Measurements from ENCODE around the gene RAB31.
A peak's percentile ranks its signal among the peaks of the same experiment; 100 is the strongest.
"Not testable (repeated sequence)": the region's sequence is repeated elsewhere in the genome, so short reads cannot be mapped to it uniquely, and the experiment has no call there.

Gene RAB31

DNA sequence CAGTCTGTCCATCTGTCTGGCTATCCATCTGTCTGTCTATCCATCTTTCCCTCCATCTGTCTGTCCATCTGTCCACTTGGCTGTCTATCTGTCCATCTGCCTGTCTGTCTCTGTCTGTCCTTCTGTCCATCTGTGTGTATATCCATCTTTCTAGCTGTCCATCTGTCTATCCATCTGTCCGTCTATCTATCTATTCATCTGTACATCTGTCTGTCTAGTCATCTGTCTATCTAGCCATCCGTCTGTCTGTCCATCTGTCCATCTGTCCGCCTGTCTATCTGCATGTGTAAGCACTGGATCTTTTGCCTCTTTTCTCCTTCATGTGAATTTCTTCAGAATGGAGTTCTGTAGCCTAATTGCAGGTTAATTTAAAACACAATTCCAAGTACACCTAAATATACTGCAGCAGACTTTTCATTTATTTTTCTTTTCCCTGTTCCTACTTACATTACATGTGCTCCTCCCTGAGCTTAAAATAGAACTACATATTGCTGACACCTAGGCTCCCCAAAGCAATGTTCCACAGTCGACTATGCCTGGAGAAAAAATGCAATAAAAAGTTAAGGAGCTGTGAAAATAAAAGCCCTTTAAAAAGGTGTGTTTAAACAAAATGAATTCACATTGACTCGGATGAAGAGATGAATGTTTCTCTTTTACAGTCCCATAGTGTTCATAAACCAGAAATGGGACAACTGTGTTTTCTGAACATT is 140.2 kb downstream of the RAB31 start:
- DNase-seq = no peak

DNA sequence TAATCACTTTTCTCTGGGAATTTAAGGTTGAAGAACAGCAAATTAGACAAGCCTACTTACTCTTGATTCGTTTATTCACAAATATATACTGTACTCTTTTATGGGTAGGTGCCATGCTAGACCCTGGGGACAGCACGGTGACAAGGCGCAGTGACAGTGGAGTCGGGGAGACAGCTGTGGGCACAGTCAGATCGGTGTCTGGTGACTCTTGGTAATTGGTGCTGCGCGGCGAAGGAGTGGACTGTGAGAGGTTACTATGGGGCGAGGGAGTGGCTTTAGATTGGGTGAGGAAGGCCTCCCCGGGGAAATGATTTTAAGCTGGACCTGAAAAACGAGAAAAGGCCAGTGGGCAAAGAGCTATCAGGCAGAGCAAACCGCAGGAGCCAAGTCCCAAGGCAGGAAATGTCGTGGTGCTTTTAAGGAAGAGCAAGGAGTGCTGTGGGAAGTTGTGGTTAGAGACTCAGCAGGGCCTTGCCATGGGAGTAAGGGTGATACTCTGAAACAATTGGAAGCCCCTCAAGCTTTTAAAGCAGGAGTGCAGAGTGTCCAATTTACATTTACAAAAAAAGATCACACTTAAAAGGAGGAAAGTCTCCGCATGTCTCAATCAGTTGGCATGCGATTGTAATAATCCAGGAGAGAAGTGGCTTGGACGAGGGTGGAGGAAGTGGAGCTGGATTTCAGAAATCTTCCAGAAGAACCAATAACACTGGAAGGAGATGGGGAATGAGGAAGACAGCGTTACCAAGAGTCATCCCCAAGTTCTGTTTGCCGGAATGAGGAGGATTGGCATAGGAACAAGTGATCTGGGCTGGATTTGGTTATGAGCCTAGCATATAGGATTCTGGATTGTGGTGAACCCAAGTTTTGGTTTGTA is 141.5 kb downstream of the RAB31 start:
- no peak for DNase-seq

- DNase-seq = no peak
Observed at GRCh38 chr18:9850309-9850708, 142.2 kb downstream of the RAB31 start.

DNA sequence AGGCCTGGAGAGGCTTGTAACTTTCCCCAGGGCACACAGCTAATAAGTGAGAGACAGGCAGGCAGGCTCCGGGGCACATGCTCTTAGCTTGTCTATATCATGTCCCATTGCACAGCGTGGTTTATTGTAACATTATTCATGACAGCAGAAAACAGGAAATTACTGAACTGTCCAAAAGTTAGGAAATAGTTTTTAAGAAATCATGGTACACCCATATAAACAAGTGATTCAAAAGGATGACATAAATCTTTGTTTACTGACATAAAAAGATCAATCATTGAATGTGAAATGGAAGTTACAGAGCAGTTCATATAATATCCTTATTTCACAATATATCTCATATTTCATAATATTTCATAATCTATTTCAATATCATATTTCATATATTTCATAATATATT is 143.4 kb downstream of the RAB31 start:
- no peak for DNase-seq

GRCh38 chr18:9852266-9853081 is 144.4 kb downstream of the RAB31 start:
- no peak for DNase-seq

DNA sequence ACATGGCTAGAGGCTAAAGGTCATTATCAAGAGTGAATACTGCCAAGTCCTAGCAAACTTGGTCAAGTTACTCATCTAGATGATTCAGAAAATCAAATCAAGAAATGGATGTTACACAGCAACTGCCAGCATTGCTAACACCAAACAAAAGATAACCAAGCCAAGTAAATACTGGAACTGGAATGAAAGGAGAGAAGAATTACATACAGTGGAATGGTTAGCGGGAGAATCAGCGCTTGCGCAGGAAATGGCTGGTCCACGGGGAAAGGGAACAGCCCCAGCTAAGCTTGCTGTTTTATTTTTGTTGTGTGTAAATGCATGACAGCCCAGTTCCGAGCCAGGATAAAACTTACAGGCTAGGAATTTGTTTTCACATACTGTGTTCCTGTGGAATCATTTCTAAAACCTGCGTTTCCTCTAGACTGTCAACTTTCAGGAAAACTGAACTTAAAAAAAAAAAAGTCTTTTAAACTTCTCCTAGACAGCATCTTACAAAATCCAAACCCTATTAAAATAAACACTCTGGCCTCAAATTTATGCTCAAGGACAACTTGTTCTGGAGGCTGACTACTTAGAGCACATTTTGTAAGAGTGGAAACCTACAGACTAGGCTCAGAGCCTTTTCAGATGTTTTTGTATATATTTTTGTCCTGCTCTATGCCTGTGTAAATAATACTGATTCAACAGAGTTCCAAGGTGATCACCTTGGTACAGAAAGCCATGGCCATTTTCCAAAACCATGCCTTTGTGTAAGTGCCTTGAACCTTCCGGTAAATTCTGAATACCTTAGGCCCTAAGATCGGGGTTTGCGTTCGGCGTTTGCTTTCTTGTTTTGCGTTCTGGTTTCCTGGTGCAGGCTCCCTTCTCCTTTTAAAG is 146.9 kb downstream of the RAB31 start:
- DNase-seq = no peak

DNA sequence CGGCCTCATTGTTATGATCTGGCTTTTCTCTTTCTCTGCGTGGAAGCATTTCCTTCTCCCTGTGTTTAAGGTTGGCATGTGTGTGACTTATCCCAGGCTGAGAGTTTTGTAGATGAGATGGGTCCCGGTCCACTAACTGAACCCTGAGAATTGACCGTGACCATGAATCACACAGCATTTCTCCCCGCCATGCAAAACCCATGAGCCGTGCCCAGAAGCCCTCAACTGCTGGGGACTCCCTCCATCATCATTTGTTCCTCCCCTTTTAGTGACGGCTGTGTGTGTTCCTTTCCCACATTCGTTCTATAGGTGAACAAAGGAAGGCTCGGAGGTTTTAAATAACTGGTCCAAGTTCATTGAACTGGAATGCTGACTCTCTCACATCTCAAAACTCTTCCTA is 147.6 kb downstream of the RAB31 start:
- DNase-seq = no peak

DNA sequence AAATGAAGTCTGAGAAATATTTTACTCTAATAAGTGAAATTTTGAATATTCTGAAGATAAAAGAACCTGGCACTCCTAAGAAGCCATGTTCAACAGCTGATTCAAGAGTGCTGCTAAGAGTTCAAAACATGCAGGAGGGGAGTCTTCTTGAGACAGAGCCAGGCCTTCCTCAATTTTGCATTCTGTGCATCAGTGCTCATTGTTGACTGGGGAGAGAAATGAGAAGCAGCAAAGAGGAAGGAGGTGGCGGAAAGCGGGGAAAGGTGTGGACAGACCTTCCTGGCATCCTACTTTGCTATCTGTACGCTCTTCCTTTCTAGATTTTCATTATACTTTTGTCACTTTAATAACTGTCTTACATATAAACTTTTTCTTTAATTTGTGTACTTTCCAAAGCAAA is 148.0 kb downstream of the RAB31 start:
- no peak for DNase-seq

DNA sequence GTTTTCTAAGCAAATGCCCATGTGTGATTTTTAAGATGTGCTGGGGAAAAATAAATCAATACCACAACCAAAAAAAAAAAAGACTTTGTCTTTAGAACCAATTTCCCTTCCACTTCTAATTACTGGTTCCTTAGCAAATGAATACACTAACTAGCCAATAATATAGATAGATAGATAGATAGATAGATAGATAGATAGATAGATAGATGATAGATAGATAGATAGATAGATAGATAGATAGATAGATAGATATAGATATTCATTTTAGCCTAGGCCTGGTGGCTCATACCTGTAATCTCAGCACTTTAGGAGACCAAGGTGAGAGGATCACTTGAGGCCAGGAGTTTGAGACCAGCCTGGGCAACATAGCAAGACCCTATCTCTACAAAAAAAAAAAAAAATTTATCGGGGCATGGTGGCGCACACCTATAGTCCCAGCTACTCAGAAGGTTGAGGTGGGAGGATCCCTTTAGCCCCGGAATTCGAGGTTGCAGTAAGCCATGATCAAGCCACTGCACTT is 149.4 kb downstream of the RAB31 start:
- DNase-seq = not testable (repeated sequence)

- DNase-seq = no peak
Observed at GRCh38 chr18:9858642-9859041, 150.5 kb downstream of the RAB31 start.

- DNase-seq = no peak
Observed at GRCh38 chr18:9859232-9859631, 151.1 kb downstream of the RAB31 start.

DNA sequence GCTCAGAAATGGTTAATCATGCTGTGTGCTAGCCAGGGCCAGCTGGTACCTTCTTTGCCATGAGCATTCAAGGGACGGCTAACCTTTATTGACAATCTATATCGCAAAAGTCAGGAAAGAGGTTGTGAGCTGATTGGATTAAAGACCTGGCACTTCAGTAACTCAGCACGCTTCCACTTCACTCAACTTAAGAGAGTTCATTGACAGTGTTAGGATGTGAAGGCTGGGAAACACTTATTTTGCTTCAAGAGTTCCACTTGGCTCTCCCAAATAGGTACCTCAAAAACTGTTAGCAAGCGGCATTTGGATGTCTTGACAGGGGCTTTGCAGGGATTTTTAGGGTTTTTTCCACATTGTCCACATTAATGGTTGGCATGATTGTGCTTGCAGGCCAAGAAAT is 152.6 kb downstream of the RAB31 start:
- DNase-seq = no peak

DNA sequence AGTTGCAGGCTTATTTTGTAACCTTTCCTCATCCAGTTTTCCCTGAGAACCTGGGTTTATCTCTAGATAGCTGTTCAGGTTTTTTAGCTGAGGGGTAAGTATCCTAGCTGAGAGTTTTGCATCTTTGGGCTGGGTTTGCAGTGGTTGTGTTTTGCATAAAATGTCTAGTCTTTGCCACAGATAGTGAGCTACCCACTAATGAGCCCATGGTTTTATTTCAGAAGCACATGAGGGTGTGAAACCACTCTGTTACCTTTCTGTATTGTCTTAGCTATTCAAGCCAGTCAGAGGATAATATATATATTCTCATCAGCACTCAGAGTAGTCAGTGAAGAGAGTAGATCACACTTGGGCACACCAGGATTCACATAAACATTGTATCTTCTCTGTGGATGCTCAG is 153.1 kb downstream of the RAB31 start:
- no peak for DNase-seq

GRCh38 chr18:9861933-9862332 is 153.8 kb downstream of the RAB31 start:
- peak; percentile 28 for DNase-seq

GRCh38 chr18:9862686-9863085 is 154.6 kb downstream of the RAB31 start:
- DNase-seq = no peak

DNA sequence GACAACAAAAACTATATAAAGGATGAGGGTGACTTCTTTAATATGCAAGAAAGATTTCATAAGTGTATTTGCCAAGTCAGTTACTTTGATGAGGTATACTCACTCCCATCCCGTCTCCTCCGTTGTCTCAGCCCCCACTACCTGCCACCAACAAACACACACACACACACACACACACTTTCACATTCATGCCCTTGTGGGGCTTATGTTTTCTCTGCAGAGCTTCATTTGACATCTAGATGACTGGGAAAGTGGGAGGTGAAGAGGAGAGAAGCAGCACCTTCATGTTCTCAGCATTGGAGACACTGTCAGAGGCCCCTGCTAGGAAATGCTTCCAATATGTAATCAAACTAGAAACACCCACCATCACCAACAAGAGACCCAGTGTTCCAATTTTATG is 155.2 kb downstream of the RAB31 start:
- no peak for DNase-seq

- no peak for DNase-seq
Observed at GRCh38 chr18:9865764-9866490, 157.8 kb downstream of the RAB31 start.

DNA sequence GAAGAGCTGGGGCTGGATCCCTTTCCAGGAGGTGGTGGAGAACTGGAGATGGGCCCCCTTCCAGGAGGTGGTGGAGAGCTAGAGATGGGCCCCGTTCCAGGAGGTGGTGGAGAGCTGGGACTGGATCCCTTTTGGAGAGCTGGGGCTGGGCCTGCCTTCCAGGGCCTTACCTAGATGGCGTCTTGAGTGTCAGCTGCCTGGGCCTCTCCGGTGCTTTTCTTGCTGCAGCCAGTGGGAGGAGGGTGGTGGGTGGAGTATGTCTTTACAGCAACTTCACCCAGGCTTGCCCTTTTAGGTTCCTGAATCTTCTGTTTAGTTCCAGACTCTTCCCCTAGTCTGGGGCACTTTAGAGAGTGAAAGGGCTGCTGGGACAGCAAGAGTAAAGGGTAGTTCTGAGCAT is 158.5 kb downstream of the RAB31 start:
- DNase-seq = no peak

- DNase-seq = no peak
Observed at GRCh38 chr18:9867071-9867594, 159.0 kb downstream of the RAB31 start.

GRCh38 chr18:9868857-9869714 is 161.0 kb downstream of the RAB31 start:
- no peak for DNase-seq
